HepG2 (cell line): ENCODE measurements around the gene CRAT. TPM values are rescaled to one million over a fixed set of nuclear protein-coding genes. Genes with fewer than 3 reads are reported as not detected.

ENCODE experiments used
- ATAC-seq: fragments of 200-7000 bp; cut with Tn5 transposase; 3 replicates; pipeline ENCODE4 v1.9.1; 2020; ENCODE audit warnings: mild to moderate bottlenecking, moderate library complexity
- BruUV-seq: library from RNA; stranded (reverse); fragments of 400-500 nt; replicated peaks from 2 replicates; lab custom pipeline; 2021; lab: Mats Ljungman, UMichigan
- CTCF ChIA-PET: fragments of 300-600 bp; formaldehyde crosslinking; extraction: SDS; loops from one replicate; lab custom pipeline; 2021; ENCODE audit warnings: low total read pairs, inconsistent platforms, low intra/inter-chr PET ratio; lab: Yijun Ruan, JAX
- POLR2A ChIA-PET: fragments of 350-600 bp; sonication (Branson Sonifier 250); formaldehyde crosslinking; loops from one replicate; lab custom pipeline; 2020; ENCODE audit warnings: antibody characterized with exemption, inconsistent platforms; lab: Yijun Ruan, JAX
- DNase-seq: peaks from one replicate; pipeline ENCODE4 v3.0.0-alpha.2; 2015; ENCODE audit warnings: low spot score
- FAIRE-seq: peaks from 3 replicates; lab custom pipeline; 2011; peaks lifted over from hg19 to GRCh38; lab: Jason Lieb, UNC
- H2AFZ ChIP-seq: one replicate; pipeline ENCODE4 v1.6.1; 2011; ENCODE audit warnings: low read length, inconsistent platforms
- H3K27ac ChIP-seq: fragments of 300-600 bp; 3 replicates; pipeline ENCODE4 v1.8.0; 2011; ENCODE audit warnings: mixed run types, mild to moderate bottlenecking, mixed read lengths, low read length, inconsistent platforms; ENCODE audit not compliant: insufficient read depth; ENCODE audit errors: extremely low read length
- H3K27me3 ChIP-seq, 2 experiments: fragments of 200-600 bp in 1 of 2; 2 replicates in 1 of 2; 3 replicates in 1 of 2; pipeline versions ENCODE4 v1.6.0 to v1.8.0; 2011; ENCODE audit warnings: low read length in 2 of 2, mild to moderate bottlenecking in 2 of 2, moderate library complexity in 2 of 2, inconsistent platforms in 1 of 2; ENCODE audit not compliant: insufficient read depth in 2 of 2, control insufficient read depth in 1 of 2
- H3K36me3 ChIP-seq, 2 experiments: fragments of 200-600 bp in 1 of 2; replicated peaks in 1 of 2; 2 replicates in 1 of 2; 3 replicates in 1 of 2; pipeline versions ENCODE4 v1.5.1 to v1.8.0; 2011; ENCODE audit warnings: low read length in 2 of 2, inconsistent platforms in 1 of 2; ENCODE audit not compliant: insufficient read depth in 2 of 2, control insufficient read depth in 1 of 2
- H3K4me1 ChIP-seq: 2 replicates; pipeline ENCODE4 v1.5.1; 2012; ENCODE audit warnings: low read length, inconsistent platforms; ENCODE audit not compliant: insufficient read depth
- H3K4me2 ChIP-seq: 2 replicates; pipeline ENCODE4 v1.6.0; 2011; ENCODE audit warnings: low read depth, low read length, inconsistent platforms
- H3K4me3 ChIP-seq, 3 experiments: fragments of 200-600 bp in 1 of 3; sonication (generic), shearing (Covaris generic) in 1 of 3; replicated peaks in 1 of 3; 2 replicates each; pipeline ENCODE4 v1.5.1; 2011 to 2016; ENCODE audit warnings: low read length in 3 of 3, inconsistent platforms in 2 of 3, low read depth in 2 of 3, mild to moderate bottlenecking in 2 of 3, control low read depth in 1 of 3, mixed read lengths in 1 of 3; ENCODE audit not compliant: insufficient read depth in 1 of 3
- H3K79me2 ChIP-seq: one replicate; pipeline ENCODE4 v1.6.1; 2011; ENCODE audit warnings: low read length, inconsistent platforms; ENCODE audit not compliant: insufficient read depth
- H3K9ac ChIP-seq: 2 replicates; pipeline ENCODE4 v1.6.0; 2011; ENCODE audit warnings: mild to moderate bottlenecking, low read depth, low read length, inconsistent platforms; ENCODE audit not compliant: insufficient read depth
- H3K9me3 ChIP-seq: 2 replicates; pipeline ENCODE4 v1.5.1; 2012; ENCODE audit warnings: mild to moderate bottlenecking, low read length
- H4K20me1 ChIP-seq: 2 replicates; pipeline ENCODE4 v1.6.0; 2011; ENCODE audit warnings: inconsistent platforms, mild to moderate bottlenecking, low read length, moderate library complexity; ENCODE audit not compliant: insufficient read depth
- MAFG ChIP-seq: sonication (generic); formaldehyde crosslinking; IDR thresholded peaks from 2 replicates; pipeline ENCODE4 v1.5.1; 2020; ENCODE audit warnings: mild to moderate bottlenecking, missing genetic modification reagents
- MTA1 ChIP-seq: sonication (generic); formaldehyde crosslinking; IDR thresholded peaks from 2 replicates; pipeline ENCODE4 v1.4.0; 2020; ENCODE audit warnings: missing genetic modification reagents, mild to moderate bottlenecking, borderline replicate concordance
- PITX1 ChIP-seq: sonication (generic); formaldehyde crosslinking; IDR thresholded peaks from 2 replicates; pipeline ENCODE4 v1.5.1; 2020; ENCODE audit warnings: mild to moderate bottlenecking, missing genetic modification reagents
- SKI ChIP-seq: fragments of 450-650 bp; IDR thresholded peaks from one replicate; pipeline ENCODE4 v1.6.1; 2018; ENCODE audit warnings: mild to moderate bottlenecking; ENCODE audit not compliant: partially characterized antibody
- STAG1 ChIP-seq: sonication (generic); formaldehyde crosslinking; IDR thresholded peaks from 2 replicates; pipeline ENCODE4 v1.4.0; 2020; ENCODE audit warnings: missing genetic modification reagents
- TBX3 ChIP-seq: fragments of 450-650 bp; IDR thresholded peaks from 2 replicates; pipeline ENCODE4 v1.6.1; 2017; ENCODE audit warnings: antibody characterized with exemption, mild to moderate bottlenecking, inconsistent platforms, borderline replicate concordance
- ZNF232 ChIP-seq: sonication (generic); formaldehyde crosslinking; IDR thresholded peaks from 2 replicates; pipeline ENCODE4 v1.4.0; 2020; ENCODE audit warnings: missing genetic modification reagents, borderline replicate concordance
- ZNF44 ChIP-seq: sonication (generic); formaldehyde crosslinking; IDR thresholded peaks from 2 replicates; pipeline ENCODE4 v1.5.1; 2020; ENCODE audit warnings: mild to moderate bottlenecking, missing genetic modification reagents
- ZNF598 ChIP-seq: sonication (generic); formaldehyde crosslinking; IDR thresholded peaks from 2 replicates; pipeline ENCODE4 v1.5.1; 2020; ENCODE audit warnings: mild to moderate bottlenecking, missing genetic modification reagents, borderline replicate concordance
- ZNF616 ChIP-seq: sonication (generic); formaldehyde crosslinking; IDR thresholded peaks from 2 replicates; pipeline ENCODE4 v1.5.0; 2020; ENCODE audit warnings: low read depth, mild to moderate bottlenecking, missing genetic modification reagents
- ZNF660 ChIP-seq: sonication (generic); formaldehyde crosslinking; IDR thresholded peaks from 2 replicates; pipeline ENCODE4 v1.5.1; 2020; ENCODE audit warnings: mild to moderate bottlenecking, low read depth, missing genetic modification reagents, borderline replicate concordance
- ZNF780A ChIP-seq: sonication (generic); formaldehyde crosslinking; IDR thresholded peaks from 2 replicates; pipeline ENCODE4 v1.8.0; 2022; ENCODE audit warnings: mild to moderate bottlenecking, missing genetic modification reagents, moderate library complexity
- WGBS: methylation state at CpG from one replicate; pipeline ENCODE4 v1.1.6; 2017; ENCODE audit warnings: low lambda C conversion rate; 5-methylcytosine and 5-hydroxymethylcytosine counted together
- in situ Hi-C: cut with HindIII; loops from 2 replicates; pipeline ENCODE4 v1.10.0; 2017; ENCODE audit warnings: low pct_unique_long_range_greater_than_20kb; ENCODE audit not compliant: extremely low pct_ligation_motif_present
- intact Hi-C: fragments of 100-400 bp; cut with micrococcal nuclease; formaldehyde crosslinking; loops from one replicate; pipeline ENCODE4 v1.10.0; 2022; ENCODE audit not compliant: unreplicated experiment
- polyA plus RNA-seq, 8 experiments: library from polyadenylated mRNA; depleted of rRNA in 3 of 8; stranded (reverse) in 7 of 8; unstranded in 1 of 8; fragments of >200 nt; fragmentation: Illumina TruSeq in 4 of 8; extraction: Trizol in 4 of 8; gene quantifications; 2 replicates each; pipeline versions ENCODE4 v1.2.1 to v1.2.3, GENCODE V29; 2011 to 2016; ENCODE audit warnings: low read depth in 4 of 8, missing spikeins in 1 of 8, mixed read lengths in 1 of 8; ENCODE audit not compliant: insufficient read depth in 1 of 8
- total RNA-seq, 5 experiments: library from RNA; depleted of rRNA; stranded (reverse); fragments of >200 nt; fragmentation: Illumina TruSeq; extraction: Trizol; gene quantifications; 2 replicates each; pipeline ENCODE4 v1.2.3, GENCODE V29; 2016; ENCODE audit warnings: low read depth in 1 of 5
- TF ChIP-seq, protein P1 (sequence below): sonication (generic); formaldehyde crosslinking; IDR thresholded peaks from 2 replicates; pipeline ENCODE4 v1.5.0; 2020; ENCODE audit warnings: missing genetic modification reagents
- TF ChIP-seq, protein P2 (sequence below): sonication (generic); formaldehyde crosslinking; IDR thresholded peaks from 2 replicates; pipeline ENCODE4 v1.5.1; 2020; ENCODE audit warnings: mild to moderate bottlenecking, missing genetic modification reagents
- TF ChIP-seq, protein P3 (sequence below): sonication (generic); formaldehyde crosslinking; IDR thresholded peaks from 2 replicates; pipeline ENCODE4 v1.5.0; 2020; ENCODE audit warnings: mild to moderate bottlenecking, missing genetic modification reagents, borderline replicate concordance
- TF ChIP-seq, protein P4 (sequence below): IDR thresholded peaks from 2 replicates; pipeline ENCODE4 v1.6.1; 2016; ENCODE audit warnings: control low read depth

Gene CRAT
- total and polyA plus RNA-seq, 2 of the 13 experiments (the other 11 are each of a cell fraction or from before 2014, with no cell fraction given), result 26.1 to 26.6 TPM

DNA sequence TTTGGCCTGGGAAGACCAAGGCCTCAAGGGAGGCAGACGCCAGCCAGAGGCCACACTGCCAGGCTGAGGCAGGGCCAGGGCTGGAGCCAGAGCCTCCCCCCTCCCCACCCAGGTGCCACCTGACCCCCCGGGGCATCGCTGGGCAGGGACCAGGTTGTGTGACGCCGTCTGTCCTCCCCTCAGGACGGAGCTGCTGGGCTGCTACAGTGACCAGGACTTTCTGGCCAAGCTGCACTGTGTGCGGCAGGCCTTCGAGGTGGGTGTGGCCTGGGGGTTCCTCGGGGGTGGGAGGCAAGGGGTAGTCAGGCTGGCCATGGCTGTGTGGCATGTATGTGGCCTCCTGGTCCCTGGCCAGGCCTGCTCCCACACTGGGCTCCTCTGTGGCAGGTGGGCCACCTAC lies 47.5 kb downstream of the CRAT start (continued):
- TF ChIP-seq, protein P1, sequence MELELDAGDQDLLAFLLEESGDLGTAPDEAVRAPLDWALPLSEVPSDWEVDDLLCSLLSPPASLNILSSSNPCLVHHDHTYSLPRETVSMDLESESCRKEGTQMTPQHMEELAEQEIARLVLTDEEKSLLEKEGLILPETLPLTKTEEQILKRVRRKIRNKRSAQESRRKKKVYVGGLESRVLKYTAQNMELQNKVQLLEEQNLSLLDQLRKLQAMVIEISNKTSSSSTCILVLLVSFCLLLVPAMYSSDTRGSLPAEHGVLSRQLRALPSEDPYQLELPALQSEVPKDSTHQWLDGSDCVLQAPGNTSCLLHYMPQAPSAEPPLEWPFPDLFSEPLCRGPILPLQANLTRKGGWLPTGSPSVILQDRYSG (CRISPR knock-in tag), result no peak
- TF ChIP-seq ZNF616 (CRISPR knock-in tag) (no peak), MAFG (CRISPR knock-in tag) (no peak), MTA1 (CRISPR knock-in tag) (no peak)
- TF ChIP-seq, protein P2, sequence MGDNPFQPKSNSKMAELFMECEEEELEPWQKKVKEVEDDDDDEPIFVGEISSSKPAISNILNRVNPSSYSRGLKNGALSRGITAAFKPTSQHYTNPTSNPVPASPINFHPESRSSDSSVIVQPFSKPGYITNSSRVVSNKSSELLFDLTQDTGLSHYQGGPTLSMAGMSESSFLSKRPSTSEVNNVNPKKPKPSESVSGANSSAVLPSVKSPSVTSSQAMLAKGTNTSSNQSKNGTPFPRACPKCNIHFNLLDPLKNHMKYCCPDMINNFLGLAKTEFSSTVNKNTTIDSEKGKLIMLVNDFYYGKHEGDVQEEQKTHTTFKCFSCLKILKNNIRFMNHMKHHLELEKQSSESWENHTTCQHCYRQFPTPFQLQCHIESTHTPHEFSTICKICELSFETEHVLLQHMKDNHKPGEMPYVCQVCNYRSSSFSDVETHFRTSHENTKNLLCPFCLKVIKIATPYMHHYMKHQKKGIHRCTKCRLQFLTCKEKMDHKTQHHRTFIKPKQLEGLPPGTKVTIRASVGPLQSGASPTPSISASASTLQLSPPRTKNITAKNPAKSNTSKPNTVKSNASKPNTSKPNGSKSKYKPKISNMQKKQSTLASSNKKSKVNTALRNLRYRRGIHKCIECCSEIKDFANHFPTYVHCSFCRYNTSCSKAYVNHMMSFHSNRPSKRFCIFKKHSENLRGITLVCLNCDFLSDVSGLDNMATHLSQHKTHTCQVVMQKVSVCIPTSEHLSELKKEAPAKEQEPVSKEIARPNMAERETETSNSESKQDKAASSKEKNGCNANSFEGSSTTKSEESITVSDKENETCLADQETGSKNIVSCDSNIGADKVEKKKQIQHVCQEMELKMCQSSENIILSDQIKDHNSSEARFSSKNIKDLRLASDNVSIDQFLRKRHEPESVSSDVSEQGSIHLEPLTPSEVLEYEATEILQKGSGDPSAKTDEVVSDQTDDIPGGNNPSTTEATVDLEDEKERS (CRISPR knock-in tag), result no peak
- TF ChIP-seq, all 625 proteins: peak for 0

DNA sequence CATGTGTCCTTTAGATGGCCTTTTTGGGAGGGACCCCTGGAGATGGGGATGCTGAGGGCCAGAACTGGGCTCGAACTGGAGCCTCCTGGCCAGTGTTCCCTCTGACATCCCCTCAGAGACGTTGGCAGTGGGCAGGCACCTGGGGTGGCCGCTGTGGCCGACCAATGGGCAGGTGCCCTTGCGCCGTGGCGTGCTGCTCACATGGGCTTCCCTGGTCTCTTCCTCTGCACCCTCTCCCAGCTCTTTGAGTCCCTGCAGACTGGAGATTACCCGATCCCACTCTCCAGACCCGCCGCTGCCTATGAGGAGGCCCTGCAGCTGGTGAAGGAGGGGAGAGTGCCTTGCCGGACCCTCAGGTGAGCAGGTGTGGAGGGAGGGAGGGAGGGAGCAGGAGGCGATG lies 49.6 kb downstream of the CRAT start:
- Histone ChIP-seq H3K9me3 (no peaks in the 10 kb centered on the region), H3K27ac (no peak overlapping the region), H3K4me1 (peaks cover 38% of the 10 kb centered on the region), H3K9ac (no peak overlapping the region), H3K4me2 (no peak overlapping the region), H3K79me2 (no peaks in the 10 kb centered on the region), H3K27me3 (no peaks in the 10 kb centered on the region), H4K20me1 (no peaks in the 10 kb centered on the region), H3K4me3 (no peak overlapping the region), H3K36me3 (peaks cover 1 to 6% of the 10 kb centered on the region in 2 experiments; a peak in 2 of 5 replicates), H2AFZ (no peak overlapping the region)
- 93% methylated on average over 10 of the region's 12 CpGs for WGBS
- no peak for ATAC-seq
- CTCF ChIA-PET, result no interaction called here
- in situ Hi-C loops, result no loop called here
- POLR2A ChIA-PET, result interaction anchor here (1.5 kb wide), 1 partner anchor 20 kb away, joined by 4 read pairs; the partner anchor contains the start of gene DOLPP1
- BruUV-seq, result no TSS peak
- DNase-seq, result no peak
- intact Hi-C loops, result no loop called here
- FAIRE-seq, result no peak
- TF ChIP-seq, protein P3, sequence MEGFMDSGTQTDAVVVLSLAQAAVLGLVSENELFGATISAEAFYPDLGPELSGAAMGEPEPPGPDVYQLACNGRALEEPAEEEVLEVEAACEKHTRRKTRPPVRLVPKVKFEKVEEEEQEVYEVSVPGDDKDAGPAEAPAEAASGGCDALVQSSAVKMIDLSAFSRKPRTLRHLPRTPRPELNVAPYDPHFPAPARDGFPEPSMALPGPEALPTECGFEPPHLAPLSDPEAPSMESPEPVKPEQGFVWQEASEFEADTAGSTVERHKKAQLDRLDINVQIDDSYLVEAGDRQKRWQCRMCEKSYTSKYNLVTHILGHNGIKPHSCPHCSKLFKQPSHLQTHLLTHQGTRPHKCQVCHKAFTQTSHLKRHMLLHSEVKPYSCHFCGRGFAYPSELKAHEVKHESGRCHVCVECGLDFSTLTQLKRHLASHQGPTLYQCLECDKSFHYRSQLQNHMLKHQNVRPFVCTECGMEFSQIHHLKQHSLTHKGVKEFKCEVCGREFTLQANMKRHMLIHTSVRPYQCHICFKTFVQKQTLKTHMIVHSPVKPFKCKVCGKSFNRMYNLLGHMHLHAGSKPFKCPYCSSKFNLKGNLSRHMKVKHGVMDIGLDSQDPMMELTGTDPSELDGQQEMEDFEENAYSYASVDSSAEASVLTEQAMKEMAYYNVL, result no peak
- TF ChIP-seq STAG1 (no peak), SKI (no peak), ZNF660 (no peak), ZNF232 (CRISPR knock-in tag) (no peak), ZNF780A (CRISPR knock-in tag) (no peak), TBX3 (no peak), ZNF598 (CRISPR knock-in tag) (no peak), ZNF44 (CRISPR knock-in tag) (no peak), PITX1 (CRISPR knock-in tag) (no peak)
- TF ChIP-seq, protein P4, sequence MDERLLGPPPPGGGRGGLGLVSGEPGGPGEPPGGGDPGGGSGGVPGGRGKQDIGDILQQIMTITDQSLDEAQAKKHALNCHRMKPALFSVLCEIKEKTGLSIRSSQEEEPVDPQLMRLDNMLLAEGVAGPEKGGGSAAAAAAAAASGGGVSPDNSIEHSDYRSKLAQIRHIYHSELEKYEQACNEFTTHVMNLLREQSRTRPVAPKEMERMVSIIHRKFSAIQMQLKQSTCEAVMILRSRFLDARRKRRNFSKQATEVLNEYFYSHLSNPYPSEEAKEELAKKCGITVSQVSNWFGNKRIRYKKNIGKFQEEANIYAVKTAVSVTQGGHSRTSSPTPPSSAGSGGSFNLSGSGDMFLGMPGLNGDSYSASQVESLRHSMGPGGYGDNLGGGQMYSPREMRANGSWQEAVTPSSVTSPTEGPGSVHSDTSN, result no peak
